ENCODE measurements around the gene WWOX.

WWOX gene

DNA sequence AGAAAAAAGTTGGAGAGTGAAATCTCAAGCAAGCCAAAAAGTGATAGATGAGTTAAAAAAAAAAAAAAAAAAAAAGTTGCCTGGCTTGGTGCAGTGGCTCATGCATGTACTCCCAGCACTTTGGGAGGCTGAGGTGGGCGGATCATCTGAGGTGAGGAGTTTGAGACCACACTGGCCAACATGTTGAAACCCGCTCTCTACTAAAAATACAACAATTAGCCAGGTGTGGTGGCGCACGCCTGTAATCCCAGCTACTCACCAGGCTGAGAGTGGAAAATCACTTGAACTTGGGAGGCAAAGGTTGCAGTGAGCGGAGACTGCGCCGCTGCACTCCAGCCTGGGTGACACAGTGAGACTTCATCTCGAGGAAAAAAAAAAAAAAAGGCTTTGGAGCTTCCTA lies 668.8 kb downstream of the WWOX start:
- H3K9ac ChIP-seq (ENCODE audit: low read length) = no peak overlapping the region
- H3K27me3 ChIP-seq (ENCODE audit: control insufficient read depth, insufficient read depth, low read length) = no peaks in the 10 kb centered on the region
- H3K4me1 ChIP-seq (ENCODE audit: control insufficient read depth, low read depth, low read length) = no peaks in the 10 kb centered on the region
- H3K4me3 ChIP-seq (ENCODE audit: low read length) = no peak overlapping the region
- no peak overlapping the region for H3K27ac ChIP-seq (ENCODE audit: low read length)
- no peaks in the 10 kb centered on the region for H3K36me3 ChIP-seq (ENCODE audit: control insufficient read depth, low read depth, low read length)
- no peaks in the 10 kb centered on the region for H3K9me3 ChIP-seq (ENCODE audit: control insufficient read depth, low read depth, low read length)

DNA sequence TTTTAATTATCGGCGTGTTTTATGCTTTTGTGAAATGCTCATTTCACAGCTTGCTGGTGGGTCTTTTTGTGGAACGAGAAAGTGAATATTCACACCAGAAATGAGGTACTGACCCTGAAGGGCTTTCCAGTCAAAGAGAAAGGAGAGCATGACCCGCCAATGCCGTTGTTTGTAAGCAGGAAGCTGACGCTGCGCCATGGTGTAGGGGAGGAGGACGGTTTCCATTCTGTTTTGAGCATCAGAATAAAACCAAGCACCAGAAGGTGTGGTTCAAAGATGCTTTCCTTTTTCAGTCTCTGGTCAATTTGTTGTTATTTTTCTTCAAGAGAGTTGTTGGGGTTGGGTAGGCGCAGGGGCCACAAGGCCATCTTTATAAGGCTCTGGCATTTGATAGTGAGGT lies 669.3 kb downstream of the WWOX start:
- H3K9ac ChIP-seq (ENCODE audit: low read length) = no peak overlapping the region
- no peaks in the 10 kb centered on the region for H3K4me1 ChIP-seq (ENCODE audit: control insufficient read depth, low read depth, low read length)
- no peaks in the 10 kb centered on the region for H3K27me3 ChIP-seq (ENCODE audit: control insufficient read depth, insufficient read depth, low read length)
- no peaks in the 10 kb centered on the region for H3K36me3 ChIP-seq (ENCODE audit: control insufficient read depth, low read depth, low read length)
- no peak overlapping the region for H3K4me3 ChIP-seq (ENCODE audit: low read length)
- H3K9me3 ChIP-seq (ENCODE audit: control insufficient read depth, low read depth, low read length) = no peaks in the 10 kb centered on the region
- H3K27ac ChIP-seq (ENCODE audit: low read length) = no peak overlapping the region

DNA sequence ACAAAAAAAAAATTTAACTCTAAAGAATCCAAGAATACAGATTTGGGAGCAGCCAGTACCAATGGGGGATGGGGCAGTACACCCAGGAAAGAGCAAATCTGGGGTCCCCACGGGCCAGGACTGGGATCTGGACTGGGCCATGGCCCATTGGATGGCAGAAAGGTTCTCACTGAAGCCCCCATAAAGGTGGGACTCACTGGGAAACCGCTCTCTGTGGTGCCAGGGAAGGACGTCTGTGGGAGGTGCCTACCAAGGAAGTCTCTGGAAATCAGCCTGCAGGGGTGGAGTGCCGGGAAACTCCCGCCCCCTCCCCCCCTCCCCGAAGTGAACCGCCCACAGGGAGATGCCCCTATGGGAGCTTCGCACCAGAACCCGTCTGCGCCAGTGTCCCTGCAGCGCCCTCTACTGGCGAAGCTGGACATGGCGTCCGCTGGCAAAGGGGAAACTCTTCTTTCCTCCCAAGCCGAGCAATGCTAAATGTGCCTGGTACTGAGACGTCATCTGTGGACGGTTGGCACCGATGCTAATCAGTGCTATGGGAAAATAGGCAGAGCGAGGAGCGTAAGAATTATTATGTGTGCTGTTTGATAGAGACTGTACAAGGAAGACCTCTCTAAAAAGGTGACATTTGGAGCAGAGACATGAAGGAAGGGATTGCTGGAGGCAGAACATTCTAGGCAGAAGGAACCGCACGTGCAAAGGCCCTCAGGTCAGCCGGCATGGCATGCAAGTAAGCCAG lies 671.1 kb downstream of the WWOX start:
- Histone ChIP-seq H3K9ac (ENCODE audit: low read length) (no peak overlapping the region), H3K36me3 (ENCODE audit: control insufficient read depth, low read depth, low read length) (no peaks in the 10 kb centered on the region), H3K27ac (ENCODE audit: low read length) (no peak overlapping the region), H3K9me3 (ENCODE audit: control insufficient read depth, low read depth, low read length) (no peaks in the 10 kb centered on the region), H3K27me3 (ENCODE audit: control insufficient read depth, insufficient read depth, low read length) (no peaks in the 10 kb centered on the region), H3K4me1 (ENCODE audit: control insufficient read depth, low read depth, low read length) (no peaks in the 10 kb centered on the region), H3K4me3 (ENCODE audit: low read length) (no peak overlapping the region)

DNA sequence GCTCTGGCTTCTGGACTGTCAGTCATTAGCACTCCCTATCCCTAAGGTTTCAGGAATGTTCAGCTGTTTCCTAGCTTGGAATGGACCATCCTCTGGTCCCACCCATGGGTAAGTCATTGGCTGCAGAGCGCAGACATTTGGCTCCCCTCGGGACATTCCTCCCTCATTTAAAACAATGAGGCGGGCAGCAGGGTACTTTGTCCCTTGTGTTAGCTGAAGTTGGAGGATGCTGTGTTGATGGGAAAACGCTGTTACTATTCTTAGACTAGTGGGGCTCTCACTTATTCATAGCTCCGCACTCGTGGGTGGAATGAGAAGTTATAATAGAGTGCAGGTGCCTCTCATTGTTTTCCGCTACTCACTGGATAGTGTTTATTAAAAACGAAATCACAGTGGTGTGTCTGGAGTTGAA lies 673.8 kb downstream of the WWOX start:
- Histone ChIP-seq H3K36me3 (ENCODE audit: control insufficient read depth, low read depth, low read length) (no peaks in the 10 kb centered on the region), H3K27me3 (ENCODE audit: control insufficient read depth, insufficient read depth, low read length) (no peaks in the 10 kb centered on the region), H3K9ac (ENCODE audit: low read length) (no peak overlapping the region), H3K4me3 (ENCODE audit: low read length) (no peak overlapping the region), H3K9me3 (ENCODE audit: control insufficient read depth, low read depth, low read length) (no peaks in the 10 kb centered on the region), H3K27ac (ENCODE audit: low read length) (no peak overlapping the region), H3K4me1 (ENCODE audit: control insufficient read depth, low read depth, low read length) (no peaks in the 10 kb centered on the region)

DNA sequence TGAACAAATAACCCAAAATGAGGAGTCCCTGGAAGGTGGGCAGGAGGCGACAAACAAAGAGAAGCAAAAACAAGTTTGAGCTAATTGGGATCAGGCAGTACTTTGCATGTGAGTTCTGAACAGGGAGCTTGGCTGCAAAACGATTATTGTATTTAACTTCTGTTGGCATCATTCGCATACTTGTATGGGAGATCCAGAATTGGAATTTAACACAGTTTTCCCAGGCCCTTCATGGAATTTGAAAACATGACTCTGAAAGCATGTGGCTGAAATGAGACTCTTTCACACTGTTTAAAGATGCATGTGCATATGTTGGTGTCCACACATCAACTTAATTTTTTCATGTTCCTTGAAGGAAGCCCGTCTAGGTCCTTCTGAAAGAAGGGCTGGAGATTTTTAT lies 674.3 kb downstream of the WWOX start:
- Histone ChIP-seq H3K4me3 (ENCODE audit: low read length) (no peak overlapping the region), H3K9ac (ENCODE audit: low read length) (no peak overlapping the region), H3K27me3 (ENCODE audit: control insufficient read depth, insufficient read depth, low read length) (no peaks in the 10 kb centered on the region), H3K9me3 (ENCODE audit: control insufficient read depth, low read depth, low read length) (no peaks in the 10 kb centered on the region), H3K36me3 (ENCODE audit: control insufficient read depth, low read depth, low read length) (no peaks in the 10 kb centered on the region), H3K27ac (ENCODE audit: low read length) (no peak overlapping the region), H3K4me1 (ENCODE audit: control insufficient read depth, low read depth, low read length) (no peaks in the 10 kb centered on the region)

DNA sequence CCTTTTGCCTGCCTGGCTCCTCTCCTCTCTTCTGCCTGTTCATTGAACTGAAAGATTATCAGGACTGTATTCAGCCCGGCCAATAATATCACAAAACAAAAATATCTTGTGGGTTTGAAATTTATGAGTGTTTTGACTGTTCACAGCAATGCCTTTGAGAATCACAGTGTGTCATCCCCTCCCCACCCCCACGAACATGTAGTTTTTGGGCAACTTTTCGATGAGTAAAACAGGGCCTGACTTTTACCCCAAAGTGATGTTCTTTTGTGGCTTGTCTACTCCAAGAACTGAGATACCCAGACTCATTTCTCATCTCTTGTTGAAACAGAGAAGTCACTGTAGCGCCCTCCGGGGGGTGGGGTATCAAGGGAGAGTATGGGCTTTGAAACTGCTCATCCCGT lies 675.7 kb downstream of the WWOX start:
- H3K27ac ChIP-seq (ENCODE audit: low read length) = no peak overlapping the region
- H3K4me1 ChIP-seq (ENCODE audit: control insufficient read depth, low read depth, low read length) = no peaks in the 10 kb centered on the region
- H3K9me3 ChIP-seq (ENCODE audit: control insufficient read depth, low read depth, low read length) = no peaks in the 10 kb centered on the region
- H3K4me3 ChIP-seq (ENCODE audit: low read length) = no peak overlapping the region
- H3K9ac ChIP-seq (ENCODE audit: low read length) = no peak overlapping the region
- no peaks in the 10 kb centered on the region for H3K36me3 ChIP-seq (ENCODE audit: control insufficient read depth, low read depth, low read length)
- H3K27me3 ChIP-seq (ENCODE audit: control insufficient read depth, insufficient read depth, low read length) = no peaks in the 10 kb centered on the region

DNA sequence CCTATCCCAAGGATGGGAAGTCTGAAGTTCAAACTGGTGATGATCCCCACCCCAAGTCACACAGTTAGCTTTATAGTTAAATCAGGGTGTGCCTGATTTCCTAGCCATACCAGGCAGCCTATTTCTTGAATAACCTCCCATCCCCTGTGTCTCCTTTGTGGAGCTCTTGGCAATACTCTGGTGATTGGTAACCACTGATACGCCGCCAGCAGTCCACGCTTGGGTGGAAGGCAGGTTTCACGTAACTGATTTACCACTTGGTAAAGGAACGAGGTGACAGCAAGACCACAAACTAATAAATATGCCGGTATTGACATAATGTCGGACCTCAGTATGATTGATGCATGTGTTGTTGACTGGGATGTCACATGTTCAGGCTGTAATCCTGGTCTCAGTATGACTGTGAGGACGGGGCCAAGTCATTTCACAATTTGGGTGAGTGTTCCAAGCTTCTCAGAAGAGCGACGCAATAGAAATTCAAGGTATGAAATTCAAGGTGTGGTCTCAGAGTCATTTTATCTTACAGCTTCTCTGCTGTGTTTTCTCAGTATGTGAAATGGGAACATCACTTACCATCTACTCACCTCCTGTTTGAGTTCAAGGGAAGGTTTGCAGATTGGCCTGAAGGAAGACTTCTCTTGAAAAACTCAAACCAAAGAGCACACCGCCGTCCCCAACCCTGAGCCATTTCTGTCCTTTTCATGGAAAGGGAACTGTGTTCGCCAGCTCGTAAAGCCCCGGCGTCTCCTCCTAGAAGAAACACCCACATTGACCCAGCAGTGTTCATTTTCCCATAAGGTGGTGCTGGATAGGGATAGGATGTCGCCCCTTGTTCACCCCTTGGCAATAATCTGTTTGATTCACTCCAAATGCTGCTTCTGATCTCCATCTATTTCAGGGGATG lies 678.9 kb downstream of the WWOX start:
- no peaks in the 10 kb centered on the region for H3K27me3 ChIP-seq (ENCODE audit: control insufficient read depth, insufficient read depth, low read length)
- H3K9me3 ChIP-seq (ENCODE audit: control insufficient read depth, low read depth, low read length) = no peaks in the 10 kb centered on the region
- no peak overlapping the region for H3K27ac ChIP-seq (ENCODE audit: low read length)

DNA sequence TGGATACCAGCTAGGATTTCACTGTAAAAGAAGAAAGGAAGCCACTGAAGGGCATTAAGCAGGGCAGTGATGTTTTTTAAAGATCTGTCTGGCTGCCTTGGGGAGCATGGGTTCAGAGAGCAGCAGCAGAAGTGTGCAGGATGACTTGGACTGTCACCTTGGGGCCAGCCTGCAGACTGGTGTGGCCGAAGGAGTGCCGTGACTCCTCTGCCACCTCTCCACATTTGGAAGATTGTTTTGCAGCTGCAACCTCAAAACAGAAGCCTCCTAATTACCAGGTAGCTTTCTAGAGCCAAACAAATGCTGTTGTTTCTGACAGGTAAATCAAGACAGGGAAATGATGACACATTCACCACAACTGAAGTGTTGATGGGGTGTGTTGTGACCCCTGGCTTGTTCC lies 681.4 kb downstream of the WWOX start:
- H3K9ac ChIP-seq (ENCODE audit: low read length) = no peak overlapping the region
- H3K27ac ChIP-seq (ENCODE audit: low read length) = no peak overlapping the region
- H3K9me3 ChIP-seq (ENCODE audit: control insufficient read depth, low read depth, low read length) = no peaks in the 10 kb centered on the region
- H3K4me1 ChIP-seq (ENCODE audit: control insufficient read depth, low read depth, low read length) = no peaks in the 10 kb centered on the region
- no peak overlapping the region for H3K4me3 ChIP-seq (ENCODE audit: low read length)
- H3K36me3 ChIP-seq (ENCODE audit: control insufficient read depth, low read depth, low read length) = no peaks in the 10 kb centered on the region
- no peaks in the 10 kb centered on the region for H3K27me3 ChIP-seq (ENCODE audit: control insufficient read depth, insufficient read depth, low read length)

More for the DNA sequence above, 678.9 kb downstream of the WWOX start:
- H3K36me3 ChIP-seq (ENCODE audit: control insufficient read depth, low read depth, low read length) = no peaks in the 10 kb centered on the region
- no peaks in the 10 kb centered on the region for H3K4me1 ChIP-seq (ENCODE audit: control insufficient read depth, low read depth, low read length)
- no peak overlapping the region for H3K4me3 ChIP-seq (ENCODE audit: low read length)
- H3K9ac ChIP-seq (ENCODE audit: low read length) = no peak overlapping the region

DNA sequence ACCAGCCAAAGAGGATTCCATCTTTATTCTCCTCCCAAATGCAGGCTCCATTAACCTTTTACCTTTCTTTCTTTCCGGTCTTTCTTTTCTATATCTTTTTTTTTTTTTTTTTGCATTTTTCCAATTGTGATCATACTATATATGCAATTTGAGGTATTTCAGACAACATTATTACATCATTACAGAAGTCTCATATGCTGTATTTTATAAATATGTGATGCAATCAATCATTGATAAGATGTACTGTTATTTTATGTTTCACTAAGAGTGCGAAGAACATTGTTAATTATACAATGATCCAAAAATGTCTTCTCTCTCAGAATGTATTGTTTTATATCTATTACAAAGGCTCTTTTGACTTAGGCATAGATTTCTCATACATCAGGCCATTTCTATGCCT lies 683.1 kb downstream of the WWOX start:
- no peak overlapping the region for H3K4me3 ChIP-seq (ENCODE audit: low read length)
- no peak overlapping the region for H3K27ac ChIP-seq (ENCODE audit: low read length)
- H3K9ac ChIP-seq (ENCODE audit: low read length) = no peak overlapping the region
- no peaks in the 10 kb centered on the region for H3K36me3 ChIP-seq (ENCODE audit: control insufficient read depth, low read depth, low read length)
- no peaks in the 10 kb centered on the region for H3K27me3 ChIP-seq (ENCODE audit: control insufficient read depth, insufficient read depth, low read length)
- no peaks in the 10 kb centered on the region for H3K4me1 ChIP-seq (ENCODE audit: control insufficient read depth, low read depth, low read length)
- no peaks in the 10 kb centered on the region for H3K9me3 ChIP-seq (ENCODE audit: control insufficient read depth, low read depth, low read length)

DNA sequence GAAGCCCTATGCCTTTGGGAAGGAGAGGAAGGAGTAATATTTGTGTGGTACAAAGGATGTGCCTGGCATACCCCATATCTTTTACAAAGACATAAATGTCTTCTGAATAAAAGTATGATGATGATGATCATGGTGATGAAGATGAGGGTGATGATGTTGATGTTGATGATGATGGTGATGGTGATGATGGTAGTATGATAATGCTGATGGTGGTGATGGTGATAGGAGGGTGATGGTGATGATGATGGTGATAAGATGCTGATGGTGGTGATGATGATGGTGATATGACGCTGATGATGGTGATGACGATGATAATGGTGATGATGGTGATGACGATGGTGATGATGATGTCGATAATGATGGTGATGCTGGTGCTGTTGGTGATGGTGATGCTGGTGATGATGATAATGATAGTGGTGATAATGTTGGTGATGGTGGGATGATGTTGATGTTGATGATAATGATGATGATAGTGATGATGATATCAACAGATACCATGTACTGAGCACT lies 684.2 kb downstream of the WWOX start:
- H3K27ac ChIP-seq (ENCODE audit: low read length) = no peak overlapping the region
- no peaks in the 10 kb centered on the region for H3K36me3 ChIP-seq (ENCODE audit: control insufficient read depth, low read depth, low read length)
- no peak overlapping the region for H3K4me3 ChIP-seq (ENCODE audit: low read length)
- no peaks in the 10 kb centered on the region for H3K9me3 ChIP-seq (ENCODE audit: control insufficient read depth, low read depth, low read length)
- H3K27me3 ChIP-seq (ENCODE audit: control insufficient read depth, insufficient read depth, low read length) = no peaks in the 10 kb centered on the region
- H3K9ac ChIP-seq (ENCODE audit: low read length) = no peak overlapping the region
- H3K4me1 ChIP-seq (ENCODE audit: control insufficient read depth, low read depth, low read length) = no peaks in the 10 kb centered on the region

DNA sequence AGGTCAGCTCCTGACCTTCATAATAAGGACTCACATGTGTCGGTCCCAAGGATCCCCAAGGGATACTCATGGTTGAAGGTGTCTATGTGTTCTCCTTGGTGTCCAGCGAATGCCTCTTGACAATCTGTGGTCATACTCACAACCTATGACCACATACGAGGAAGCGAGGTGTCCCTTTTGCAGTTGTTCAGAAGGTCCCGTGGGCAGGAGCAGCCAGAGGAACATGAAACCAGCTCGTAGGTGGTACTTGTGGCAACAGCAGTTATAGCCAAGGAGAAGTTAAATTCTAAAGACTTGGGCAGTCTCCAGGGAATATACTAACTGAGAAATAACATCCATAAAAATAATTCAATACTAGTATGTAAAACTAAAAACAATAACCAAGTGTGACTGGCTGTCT lies 685.3 kb downstream of the WWOX start:
- Histone ChIP-seq H3K9ac (ENCODE audit: low read length) (no peak overlapping the region), H3K4me1 (ENCODE audit: control insufficient read depth, low read depth, low read length) (no peaks in the 10 kb centered on the region), H3K36me3 (ENCODE audit: control insufficient read depth, low read depth, low read length) (no peaks in the 10 kb centered on the region), H3K4me3 (ENCODE audit: low read length) (no peak overlapping the region), H3K27ac (ENCODE audit: low read length) (no peak overlapping the region), H3K27me3 (ENCODE audit: control insufficient read depth, insufficient read depth, low read length) (no peaks in the 10 kb centered on the region), H3K9me3 (ENCODE audit: control insufficient read depth, low read depth, low read length) (no peaks in the 10 kb centered on the region)

All from iPS-18a (cell line).